Fibroblast of the conjunctiva (primary cell): Measurements from ENCODE around the gene ZNF292.
A peak's percentile ranks its signal among the peaks of the same experiment; 100 is the strongest.
"Not testable (repeated sequence)": the region's sequence is repeated elsewhere in the genome, so short reads cannot be mapped to it uniquely, and the experiment has no call there.

Experiments
- DNase-seq: peaks from one replicate; pipeline ENCODE4 v3.0.0-alpha.2; 2010; ENCODE audit warnings: low read depth

ZNF292 gene

DNA sequence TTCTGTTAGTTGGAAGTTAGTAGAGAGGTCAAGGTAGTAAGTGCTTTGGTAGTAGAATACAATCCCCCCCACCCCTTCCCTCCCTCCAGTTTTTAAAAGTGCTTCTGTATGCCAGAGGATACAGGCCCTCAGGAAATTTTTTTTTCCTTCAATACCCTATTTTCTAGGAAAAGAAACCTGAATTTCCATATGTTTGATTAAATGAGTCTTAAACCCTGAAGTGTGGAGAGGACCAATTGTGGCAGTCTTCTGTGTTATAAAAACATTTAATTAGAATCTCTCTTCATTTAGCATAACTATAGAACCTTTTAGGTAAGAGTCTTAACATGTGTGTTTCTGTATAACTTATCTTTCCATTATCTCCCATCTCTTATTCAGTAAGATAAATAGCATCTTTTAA is 59.5 kb downstream of the ZNF292 start:
- no peak for DNase-seq

DNA sequence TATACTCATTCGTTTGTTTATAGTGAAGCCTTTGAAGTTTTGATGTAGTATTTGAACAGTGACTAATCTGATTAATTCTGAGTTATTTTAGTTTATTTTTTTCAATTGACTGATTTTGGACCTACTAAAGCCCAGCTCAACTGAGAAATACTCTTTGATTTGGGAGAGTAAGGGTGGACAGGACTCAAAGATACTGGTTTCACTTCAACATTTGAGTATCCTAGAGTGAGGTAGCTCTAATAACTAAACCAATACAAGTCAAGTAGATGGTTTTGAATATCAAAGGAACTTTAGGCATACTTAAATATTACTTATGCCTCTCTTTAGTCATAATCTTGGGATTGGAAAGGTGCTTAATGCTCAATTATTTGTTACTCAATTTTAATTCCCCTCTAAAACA is 65.6 kb downstream of the ZNF292 start:
- no peak for DNase-seq

- DNase-seq = no peak
Observed at GRCh38 chr6:87222676-87223075, 67.3 kb downstream of the ZNF292 start.

DNA sequence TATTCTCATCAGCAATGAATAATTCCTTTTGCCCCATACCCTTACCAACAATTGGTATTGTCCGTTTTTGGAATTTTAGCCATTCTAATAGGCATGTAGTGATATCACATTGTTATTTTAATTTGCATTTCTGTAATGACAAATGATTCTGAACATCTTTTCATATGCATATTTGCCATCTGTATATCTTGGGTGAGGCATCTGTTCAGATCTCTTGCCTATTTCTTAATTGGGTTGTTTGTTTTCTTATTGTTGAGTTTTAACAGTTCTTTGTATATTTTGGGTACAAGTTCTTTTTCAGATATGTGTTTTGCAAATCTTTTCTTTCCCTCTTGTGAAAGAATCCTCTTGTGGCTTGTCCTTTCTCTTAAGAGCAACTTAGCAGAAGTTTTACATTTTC is 69.6 kb downstream of the ZNF292 start:
- no peak for DNase-seq

DNA sequence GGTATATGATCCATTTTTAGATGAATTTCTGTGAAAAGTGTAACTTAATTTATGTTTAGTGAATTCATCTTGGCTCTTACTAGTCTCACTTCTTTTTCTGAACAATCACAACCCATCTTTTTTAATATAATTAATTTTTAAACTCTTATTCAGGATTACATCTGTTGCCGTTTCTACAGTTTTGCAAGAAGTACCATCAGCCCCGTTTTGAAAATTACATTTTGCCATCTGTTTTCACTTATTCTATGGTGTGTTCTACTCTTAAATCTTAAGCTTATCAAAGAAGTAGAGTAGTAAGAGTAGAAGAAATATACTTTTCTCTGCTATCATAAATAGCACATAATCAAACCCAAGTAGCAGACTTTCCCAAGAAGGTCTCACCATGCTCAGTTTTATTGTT is 70.1 kb downstream of the ZNF292 start:
- DNase-seq = no peak

- DNase-seq = no peak
Observed at GRCh38 chr6:87225937-87226336, 70.6 kb downstream of the ZNF292 start.

DNA sequence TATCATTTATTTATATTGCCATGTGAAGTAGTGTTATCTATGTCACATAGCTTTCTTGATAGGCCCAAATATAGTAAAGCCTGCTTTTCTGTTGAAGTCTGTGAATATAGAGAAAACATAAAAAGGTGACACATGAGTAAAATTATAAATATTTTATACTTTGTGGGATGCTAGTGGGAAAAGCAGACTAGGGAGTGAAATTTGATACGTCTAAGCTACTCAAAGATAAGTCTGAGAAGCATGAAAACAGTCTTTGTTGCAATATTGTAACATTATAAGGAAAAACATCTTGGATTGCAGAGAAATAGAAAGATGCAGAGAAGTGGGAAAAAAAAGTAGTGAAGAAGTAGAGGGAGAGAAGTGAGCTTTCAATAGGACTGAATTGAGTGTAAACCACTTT is 75.4 kb downstream of the ZNF292 start:
- no peak for DNase-seq

DNA sequence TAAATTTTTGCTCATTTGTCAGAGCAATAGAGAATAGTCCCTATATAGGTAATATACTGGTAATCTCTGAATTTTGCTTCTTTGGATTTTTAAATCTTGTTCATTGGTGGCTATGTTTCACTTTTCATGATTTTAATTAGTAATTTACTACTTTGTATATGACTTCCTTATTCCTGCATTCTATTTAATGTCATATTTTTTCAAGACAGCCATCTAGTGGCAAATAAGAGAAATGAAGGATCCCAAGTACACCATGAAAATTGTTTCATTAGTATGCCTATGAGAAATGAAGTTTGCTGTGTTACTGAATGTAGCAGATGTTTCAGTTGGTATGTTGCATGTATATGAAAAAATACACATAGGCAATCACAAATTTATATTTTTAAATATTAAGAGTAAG is 82.4 kb downstream of the ZNF292 start:
- DNase-seq = peak; percentile 4

GRCh38 chr6:87239098-87239635 is 83.8 kb downstream of the ZNF292 start:
- DNase-seq = not testable (repeated sequence)

- no peak for DNase-seq
Observed at GRCh38 chr6:87241304-87241703, 85.9 kb downstream of the ZNF292 start.

- DNase-seq = no peak
Observed at GRCh38 chr6:87242311-87242710, 86.9 kb downstream of the ZNF292 start.

DNA sequence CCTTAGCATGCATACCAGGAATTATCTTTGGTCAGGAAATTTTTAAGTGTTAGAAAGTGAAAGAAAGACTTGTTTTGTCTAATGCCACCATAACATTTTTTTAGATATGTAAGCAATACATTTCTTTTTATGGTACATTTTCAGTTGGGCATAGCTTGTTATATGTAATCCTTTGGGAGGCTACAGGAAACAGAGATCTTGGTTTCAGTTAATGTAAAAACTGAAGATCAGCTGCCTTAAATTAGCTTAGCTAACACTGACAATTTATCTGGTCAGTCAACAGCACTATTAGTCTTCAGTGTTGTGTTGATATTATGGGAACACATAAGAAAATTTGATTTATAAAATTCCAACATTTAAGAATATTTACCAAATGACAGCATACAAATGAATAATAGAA is 88.4 kb downstream of the ZNF292 start:
- DNase-seq = no peak

DNA sequence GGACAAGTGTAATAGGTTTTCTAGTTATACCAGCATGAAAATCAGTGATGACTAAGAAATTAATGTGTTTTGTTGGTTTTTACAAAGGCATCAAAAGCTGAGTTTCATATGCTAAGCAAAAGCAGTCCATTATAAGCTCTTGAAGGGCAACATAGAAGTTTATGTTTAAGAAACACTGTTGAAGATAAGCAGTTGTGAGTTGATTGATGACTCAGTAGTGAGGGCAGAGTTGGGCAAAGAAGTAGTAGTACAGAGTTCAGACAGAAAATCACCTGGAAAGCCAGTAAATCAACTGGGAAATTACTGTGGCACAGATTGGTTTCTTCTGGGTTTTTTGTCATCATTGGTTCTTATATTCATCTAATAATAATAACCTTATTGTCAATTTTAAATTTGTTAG is 89.0 kb downstream of the ZNF292 start:
- no peak for DNase-seq

GRCh38 chr6:87250019-87250418 is 94.7 kb downstream of the ZNF292 start:
- DNase-seq = no peak

- no peak for DNase-seq
Observed at GRCh38 chr6:87251225-87251624, 95.9 kb downstream of the ZNF292 start.

GRCh38 chr6:87251725-87252124 is 96.4 kb downstream of the ZNF292 start:
- no peak for DNase-seq

DNA sequence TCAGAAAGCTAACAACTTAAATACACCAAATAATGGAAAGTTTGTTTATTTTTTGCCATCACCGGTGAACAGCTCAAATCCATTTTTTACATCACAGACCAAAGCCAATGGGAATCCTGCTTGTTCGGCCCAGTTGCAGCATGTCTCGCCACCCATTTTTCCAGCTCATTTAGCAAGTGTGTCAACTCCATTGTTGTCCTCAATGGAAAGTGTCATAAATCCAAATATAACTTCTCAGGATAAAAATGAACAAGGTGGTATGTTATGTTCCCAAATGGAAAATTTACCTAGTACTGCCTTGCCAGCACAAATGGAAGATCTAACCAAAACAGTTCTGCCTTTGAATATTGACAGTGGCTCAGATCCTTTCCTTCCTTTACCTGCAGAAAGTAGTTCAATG is 101.7 kb downstream of the ZNF292 start:
- no peak for DNase-seq

DNA sequence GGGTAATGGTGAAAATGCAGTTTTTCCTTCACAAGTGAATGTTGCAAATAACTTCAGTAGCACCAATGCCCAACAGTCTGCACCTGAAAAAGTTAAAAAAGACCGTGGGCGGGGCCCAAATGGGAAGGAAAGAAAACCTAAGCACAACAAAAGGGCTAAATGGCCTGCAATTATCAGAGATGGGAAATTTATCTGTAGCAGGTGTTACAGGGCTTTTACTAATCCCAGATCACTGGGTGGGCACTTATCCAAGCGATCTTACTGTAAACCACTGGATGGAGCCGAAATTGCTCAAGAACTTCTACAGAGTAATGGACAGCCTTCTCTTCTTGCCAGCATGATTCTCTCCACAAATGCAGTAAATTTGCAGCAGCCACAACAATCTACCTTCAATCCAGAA is 102.2 kb downstream of the ZNF292 start:
- no peak for DNase-seq

GRCh38 chr6:87257975-87258374 is 102.6 kb downstream of the ZNF292 start:
- no peak for DNase-seq

GRCh38 chr6:87259791-87260190 is 104.4 kb downstream of the ZNF292 start:
- DNase-seq = no peak

DNA sequence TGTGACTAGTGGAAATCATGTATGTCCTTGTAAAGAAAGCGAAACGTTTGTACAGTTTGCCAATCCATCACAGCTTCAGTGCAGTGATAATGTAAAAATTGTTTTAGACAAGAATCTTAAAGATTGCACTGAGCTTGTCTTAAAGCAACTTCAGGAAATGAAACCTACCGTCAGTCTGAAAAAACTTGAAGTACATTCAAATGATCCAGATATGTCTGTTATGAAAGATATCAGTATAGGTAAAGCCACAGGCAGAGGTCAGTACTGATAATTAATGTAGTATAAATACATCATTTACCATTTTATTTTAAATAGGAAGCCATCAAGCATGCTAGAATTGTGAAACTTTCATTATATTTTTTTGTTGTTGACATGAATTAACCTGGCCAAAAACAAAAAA is 106.2 kb downstream of the ZNF292 start:
- DNase-seq = no peak

- no peak for DNase-seq
Observed at GRCh38 chr6:87264481-87264880, 109.1 kb downstream of the ZNF292 start.

DNA sequence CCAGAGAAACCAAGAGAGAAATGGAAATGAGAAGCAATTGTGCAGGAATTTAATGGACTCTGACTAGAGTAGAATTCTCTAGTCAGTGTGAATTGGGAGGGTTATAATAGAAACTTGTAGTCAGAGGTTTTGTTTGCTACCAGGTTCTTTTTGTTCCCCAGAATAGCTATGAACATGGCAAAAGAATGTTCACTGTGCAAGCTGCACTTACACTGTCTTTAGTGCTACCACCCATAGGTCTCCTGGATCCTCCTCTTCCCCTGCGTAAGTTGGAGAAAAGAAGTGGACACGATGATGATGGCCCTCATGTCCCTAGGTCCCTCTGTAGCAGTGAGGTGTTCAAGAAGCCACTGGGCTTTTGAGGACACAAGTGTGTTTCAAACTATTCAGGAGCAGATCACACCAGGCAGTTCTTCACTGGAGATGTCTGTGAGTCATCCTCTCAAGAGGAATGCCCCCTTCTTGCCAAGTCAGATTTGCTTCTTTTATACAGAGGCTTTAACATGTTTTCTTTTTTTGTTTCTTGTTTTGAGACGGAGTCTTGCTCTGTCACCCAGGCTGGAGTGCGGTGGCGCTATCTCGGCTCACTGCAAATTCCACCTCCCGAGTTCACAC is 119.4 kb downstream of the ZNF292 start:
- peak; percentile 46 for DNase-seq

DNA sequence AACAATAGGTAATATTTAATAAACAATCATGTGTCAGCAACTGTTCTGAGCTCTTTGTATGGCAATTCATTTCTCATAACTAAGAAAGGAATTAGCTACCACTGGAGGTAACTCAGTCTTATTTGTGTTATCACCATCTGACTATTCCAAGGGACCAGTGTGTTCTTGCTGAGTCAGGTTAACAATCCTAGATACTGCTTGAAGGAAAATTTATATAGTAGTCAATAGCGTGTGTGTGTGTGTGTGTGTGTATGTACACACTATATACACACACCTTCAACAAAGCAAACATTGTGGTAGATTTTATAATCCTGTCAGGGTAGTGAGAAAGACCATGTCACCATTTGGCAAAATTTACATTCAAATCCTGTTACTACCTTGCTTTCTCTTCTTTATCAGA is 121.3 kb downstream of the ZNF292 start:
- DNase-seq = no peak

GRCh38 chr6:87277123-87277522 is 121.8 kb downstream of the ZNF292 start:
- no peak for DNase-seq
